DMS 273 treated with DMSO at 0.1 percent for 48 hours (cell line): ENCODE results near the gene IFT52.
"Not testable (repeated sequence)": the region's sequence is repeated elsewhere in the genome, so short reads cannot be mapped to it uniquely, and the experiment has no call there.

ENCODE experiments used
- DNase-seq: peaks from one replicate; lab custom pipeline; 2025; lab: John Stamatoyannopoulos, UW

The IFT52 gene

DNA sequence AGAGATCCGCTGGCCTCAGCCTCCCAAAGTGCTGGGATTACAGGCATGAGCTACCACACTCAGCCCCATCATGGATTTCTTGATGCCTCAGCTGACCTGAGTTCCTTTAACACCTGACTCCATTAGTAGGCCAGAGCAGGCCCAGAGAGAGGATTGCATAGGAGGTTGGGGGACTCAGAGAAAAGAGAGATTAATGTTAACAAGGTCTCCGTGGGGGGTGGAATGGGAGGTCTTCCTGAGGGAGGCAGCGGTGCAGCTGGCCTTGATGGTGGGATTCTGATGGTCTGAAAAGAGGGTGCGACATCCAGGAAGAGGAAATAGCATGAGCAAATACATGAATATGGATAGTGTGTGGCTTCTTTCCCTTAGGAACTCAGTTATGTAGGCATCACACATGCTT is 22.0 kb upstream of the IFT52 start:
- DNase-seq, result no peak

DNA sequence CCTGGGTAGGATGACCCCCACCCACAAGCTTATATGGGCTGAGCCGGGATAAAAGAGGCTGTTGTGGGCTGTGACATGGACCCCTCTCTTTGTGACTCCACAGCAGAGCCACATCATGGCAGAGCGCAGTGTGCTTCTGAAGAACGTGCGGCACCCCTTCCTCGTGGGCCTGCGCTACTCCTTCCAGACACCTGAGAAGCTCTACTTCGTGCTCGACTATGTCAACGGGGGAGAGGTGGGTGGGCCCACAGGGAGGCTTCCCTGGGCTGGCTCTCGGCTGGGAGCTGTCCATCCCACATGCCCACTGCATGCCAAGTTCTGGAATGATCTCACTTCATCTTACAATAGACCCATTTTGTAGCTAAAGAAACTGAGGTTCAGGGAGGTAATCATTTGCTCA is 21.5 kb upstream of the IFT52 start:
- DNase-seq, result no peak

DNA sequence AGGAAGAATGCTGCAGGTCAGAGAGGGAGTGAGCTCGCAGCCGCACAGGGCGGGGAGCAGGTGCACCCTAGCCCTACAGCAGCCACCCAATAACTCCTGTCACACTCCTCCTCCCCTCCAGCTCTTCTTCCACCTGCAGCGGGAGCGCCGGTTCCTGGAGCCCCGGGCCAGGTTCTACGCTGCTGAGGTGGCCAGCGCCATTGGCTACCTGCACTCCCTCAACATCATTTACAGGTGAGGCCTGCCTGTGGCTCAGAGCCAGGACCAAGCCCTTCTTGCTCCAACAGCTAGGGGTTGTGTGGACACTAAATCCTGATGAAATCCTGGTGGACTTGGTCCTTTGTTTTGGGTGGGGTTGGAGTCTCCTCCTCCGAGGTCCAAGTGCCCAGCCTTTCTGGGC is 20.2 kb upstream of the IFT52 start:
- DNase-seq, result no peak

DNA sequence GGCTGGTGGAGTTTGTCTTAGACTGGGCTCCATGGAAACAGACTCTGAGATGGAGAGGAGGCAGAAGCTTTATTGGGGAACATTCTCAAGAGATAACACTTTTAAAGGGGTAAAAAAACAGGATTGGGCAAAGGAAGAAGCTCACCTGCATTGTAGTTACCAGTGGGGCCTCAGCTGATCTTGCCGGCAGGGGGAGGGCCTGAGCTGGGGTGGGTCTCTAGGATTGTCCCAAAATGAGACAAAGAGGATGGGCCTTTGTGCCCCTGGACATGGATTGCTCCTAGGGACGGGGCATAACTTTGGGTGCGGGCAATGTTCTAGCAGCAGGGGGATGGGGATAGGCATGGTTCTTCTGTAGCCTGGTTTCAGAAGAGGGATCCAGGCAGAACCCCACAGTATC is 19.4 kb upstream of the IFT52 start:
- no peak for DNase-seq

- DNase-seq, result no peak
Measured at GRCh38 chr20:43571771-43572170, 19.0 kb upstream of the IFT52 start.

DNA sequence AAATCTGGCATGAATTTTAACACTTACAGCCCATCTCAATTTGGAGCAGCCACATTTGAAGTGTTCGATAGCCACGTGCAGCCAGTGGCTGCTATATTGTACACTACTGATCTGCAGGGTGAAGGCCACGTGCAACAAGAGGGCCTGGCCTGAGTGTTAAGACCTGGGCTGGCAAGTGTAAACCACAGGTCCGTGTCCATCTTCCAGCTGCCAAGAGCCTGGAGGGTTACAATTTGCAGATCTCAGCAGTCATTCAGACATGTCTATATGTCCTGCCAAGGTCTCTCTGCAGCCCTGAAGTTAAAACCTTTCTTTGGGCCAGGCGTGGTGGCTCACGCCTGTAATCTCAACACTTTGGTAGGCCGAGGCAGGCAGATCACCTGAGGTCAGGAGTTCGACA is 17.8 kb upstream of the IFT52 start:
- no peak for DNase-seq

GRCh38 chr20:43576108-43576507 is 14.6 kb upstream of the IFT52 start:
- DNase-seq, result no peak

DNA sequence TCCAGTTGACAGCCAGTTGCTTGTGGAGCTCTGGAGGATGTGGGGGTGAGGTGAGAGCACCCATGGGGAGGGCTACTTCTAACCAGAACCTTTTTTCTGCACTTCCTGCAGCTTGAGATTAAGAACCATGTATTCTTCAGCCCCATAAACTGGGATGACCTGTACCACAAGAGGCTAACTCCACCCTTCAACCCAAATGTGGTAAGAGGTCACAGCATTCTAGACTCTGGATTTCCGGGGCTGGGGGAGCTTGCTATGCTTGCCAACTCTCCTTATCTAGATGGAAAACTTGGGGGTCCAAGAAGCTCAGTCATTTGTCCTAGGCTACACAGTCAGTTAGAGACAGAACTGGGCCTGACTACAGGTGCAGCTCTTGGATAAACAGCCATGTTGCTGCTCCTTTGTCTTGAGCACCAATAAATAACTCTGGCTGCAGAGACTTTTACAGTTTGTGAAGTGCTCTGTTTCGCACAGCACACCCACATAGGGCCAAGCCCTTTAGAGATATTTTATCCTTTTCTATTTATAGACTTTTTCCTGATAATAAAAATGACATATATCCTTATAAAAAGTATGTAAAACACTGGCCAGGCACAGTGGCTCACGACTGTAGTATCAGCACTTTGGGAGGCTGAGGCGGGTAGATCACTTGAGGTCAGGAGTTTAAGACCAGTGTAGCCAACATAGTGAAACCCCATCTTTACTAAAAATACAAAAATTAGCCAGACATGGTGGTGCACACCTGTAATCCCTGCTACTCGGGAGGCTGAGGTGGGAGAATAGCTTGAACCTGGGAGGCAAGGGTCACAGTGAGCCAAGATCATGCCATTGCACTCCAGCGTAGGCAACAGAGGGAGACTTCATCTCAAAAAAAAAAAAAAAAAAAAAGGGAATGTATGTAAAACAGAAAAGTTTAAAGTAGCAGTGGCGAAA is 10.6 kb upstream of the IFT52 start:
- no peak for DNase-seq

GRCh38 chr20:43583133-43583864 is 7.4 kb upstream of the IFT52 start:
- DNase-seq, result no peak

- DNase-seq, result no peak
Measured at GRCh38 chr20:43583982-43584432, 6.7 kb upstream of the IFT52 start.

DNA sequence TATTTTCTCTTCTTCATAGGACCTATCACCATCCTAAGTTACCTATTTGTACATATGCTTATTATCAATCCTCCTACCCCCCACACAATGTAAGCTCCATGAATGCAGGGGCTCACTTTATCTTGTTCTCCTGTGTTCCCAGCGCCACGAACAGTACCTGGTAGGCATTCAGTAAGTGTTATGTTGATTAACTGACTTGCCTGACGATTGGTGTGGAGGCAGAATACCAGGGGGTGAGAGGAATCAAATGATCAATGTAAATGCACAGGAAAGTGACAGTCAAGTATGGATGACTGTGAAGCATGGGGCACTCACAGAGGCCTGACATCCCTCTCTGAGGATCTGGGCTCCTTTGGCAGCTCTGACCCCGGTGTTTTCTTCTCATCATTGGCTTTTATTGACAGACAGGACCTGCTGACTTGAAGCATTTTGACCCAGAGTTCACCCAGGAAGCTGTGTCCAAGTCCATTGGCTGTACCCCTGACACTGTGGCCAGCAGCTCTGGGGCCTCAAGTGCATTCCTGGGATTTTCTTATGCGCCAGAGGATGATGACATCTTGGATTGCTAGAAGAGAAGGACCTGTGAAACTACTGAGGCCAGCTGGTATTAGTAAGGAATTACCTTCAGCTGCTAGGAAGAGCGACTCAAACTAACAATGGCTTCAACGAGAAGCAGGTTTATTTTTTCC is 6.1 kb upstream of the IFT52 start:
- no peak for DNase-seq

- DNase-seq, result no peak
Measured at GRCh38 chr20:43586641-43587040, 4.1 kb upstream of the IFT52 start.

DNA sequence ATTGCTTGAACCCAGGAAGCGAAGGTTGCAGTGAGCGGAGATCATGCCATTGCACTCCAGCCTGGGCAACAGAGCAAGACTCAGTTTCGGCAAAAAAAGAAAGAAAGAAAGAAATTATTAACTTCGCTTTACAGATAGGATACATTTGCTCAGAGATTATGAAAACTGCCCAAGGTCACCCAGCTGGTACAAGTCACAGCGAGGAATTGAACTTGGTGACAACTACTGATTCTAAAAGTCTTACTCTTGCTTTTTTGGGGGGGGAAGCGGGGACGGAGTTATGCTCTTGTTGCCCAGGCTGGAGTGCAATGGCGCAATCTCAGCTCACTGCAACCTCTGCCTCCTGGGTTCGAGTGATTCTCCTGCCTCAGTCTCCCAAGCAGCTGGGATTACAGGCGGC is 2.2 kb upstream of the IFT52 start:
- DNase-seq, result not testable (repeated sequence)

DNA sequence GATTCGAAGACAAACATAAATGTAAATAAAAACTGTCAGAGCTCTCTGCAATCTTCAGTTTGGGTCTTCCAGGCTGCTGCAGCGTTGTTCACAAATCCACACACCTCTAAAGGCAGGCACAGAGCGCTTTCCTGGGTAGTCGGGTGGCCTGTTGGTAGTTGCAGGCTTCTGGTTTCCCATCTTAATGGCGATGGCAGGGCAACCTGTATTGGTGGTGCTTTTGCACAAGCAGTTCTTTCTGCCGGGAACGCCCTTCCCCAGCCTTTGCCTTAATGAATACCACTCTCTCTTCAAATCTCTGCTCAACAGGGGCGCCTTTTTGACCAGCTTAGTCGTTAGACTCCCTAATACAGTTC is 723 bp upstream of the IFT52 start:
- no peak for DNase-seq

DNA sequence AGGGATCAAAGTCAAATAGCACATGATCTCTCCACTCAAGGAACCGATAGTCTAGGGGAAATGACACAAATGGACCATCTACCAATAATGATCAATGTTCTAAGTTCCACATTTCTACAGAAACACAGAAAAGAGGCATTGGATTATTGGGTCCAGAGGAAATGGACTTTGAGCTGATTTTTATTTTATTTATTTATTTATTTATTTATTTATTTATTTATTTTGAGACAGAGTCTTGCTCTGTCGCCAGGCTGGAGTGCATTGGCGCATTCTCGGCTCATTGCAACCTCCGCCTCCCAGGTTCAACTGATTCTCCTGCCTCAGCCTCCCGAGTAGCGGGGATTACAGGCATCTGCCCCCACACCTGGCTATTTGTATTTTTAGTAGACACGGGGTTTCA is 11.2 kb downstream of the IFT52 start:
- DNase-seq, result not testable (repeated sequence)

DNA sequence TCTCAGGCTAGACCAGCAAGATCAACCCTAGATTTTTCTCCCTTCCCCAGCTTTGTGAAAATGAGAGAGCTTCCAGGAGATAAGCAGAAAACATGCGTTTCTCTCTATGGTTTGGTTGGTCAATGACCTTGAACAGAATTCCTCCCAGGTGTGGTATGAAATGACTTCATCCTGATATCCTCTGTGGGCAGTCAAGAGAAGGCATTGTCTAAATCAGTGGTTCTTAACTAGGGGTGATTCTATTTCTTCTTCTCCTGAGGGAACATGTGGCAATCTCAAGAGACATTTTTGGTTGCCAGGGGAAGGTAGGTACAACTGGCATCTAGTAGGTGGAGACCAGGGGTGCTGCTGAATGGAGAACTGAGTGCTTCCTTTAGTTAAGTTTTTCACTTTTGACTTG is 12.4 kb downstream of the IFT52 start:
- no peak for DNase-seq

DNA sequence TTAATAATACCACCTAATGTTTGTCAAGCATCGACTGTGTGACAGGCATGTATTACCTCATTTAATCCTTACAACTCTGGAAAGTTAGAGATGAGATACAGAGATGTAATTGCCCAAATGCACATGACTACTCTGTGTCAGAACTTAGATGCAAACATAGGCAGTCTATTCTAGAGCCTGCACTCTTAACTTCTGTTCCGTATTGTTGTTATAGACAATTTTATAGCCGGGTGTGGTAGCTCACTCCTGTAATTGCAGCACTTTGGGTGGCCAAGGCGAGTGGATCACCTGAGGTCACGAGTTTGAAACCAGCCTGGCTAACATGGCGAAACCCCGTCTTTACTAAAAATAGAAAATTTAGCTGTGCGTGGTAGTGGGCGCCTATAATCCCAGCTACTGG is 15.0 kb downstream of the IFT52 start:
- no peak for DNase-seq

DNA sequence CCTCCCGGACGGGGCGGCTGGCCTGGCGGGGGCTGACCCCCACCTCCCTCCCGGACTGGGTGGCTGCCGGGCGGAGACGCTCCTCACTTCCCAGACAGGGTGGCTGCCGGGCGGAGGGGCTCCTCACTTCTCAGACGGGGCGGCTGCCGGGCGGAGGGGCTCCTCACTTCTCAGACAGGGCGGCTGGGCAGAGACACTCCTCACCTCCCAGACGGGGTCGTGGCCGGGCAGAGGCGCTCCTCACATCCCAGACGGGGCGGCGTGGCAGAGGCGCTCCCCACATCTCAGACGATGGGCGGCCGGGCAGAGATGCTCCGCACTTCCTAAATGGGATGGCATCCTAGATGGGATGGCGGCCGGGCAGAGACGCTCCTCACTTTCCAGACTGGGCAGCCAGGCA is 16.5 kb downstream of the IFT52 start:
- not testable (repeated sequence) for DNase-seq

- no peak for DNase-seq
Measured at GRCh38 chr20:43631598-43631997, 40.9 kb downstream of the IFT52 start.

- no peak for DNase-seq
Measured at GRCh38 chr20:43636429-43636828, 45.7 kb downstream of the IFT52 start.

GRCh38 chr20:43642548-43642947 is 51.8 kb downstream of the IFT52 start:
- no peak for DNase-seq

GRCh38 chr20:43650997-43651525 is 60.3 kb downstream of the IFT52 start:
- DNase-seq, result no peak
